ENCODE data around the gene SHANK2.

The SHANK2 gene

GRCh38 chr11:71268706-71269321 lies 16.4 kb upstream of the SHANK2 start:
- no peak for FAIRE-seq

- FAIRE-seq: no peak
These were observed 15.5 kb upstream of the SHANK2 start for GRCh38 chr11:71267807-71268421.

GRCh38 chr11:71266114-71266833 lies 13.9 kb upstream of the SHANK2 start:
- no peak for FAIRE-seq

GRCh38 chr11:71265559-71266092 lies 13.2 kb upstream of the SHANK2 start:
- no peak for FAIRE-seq

- FAIRE-seq: no peak
These were observed 11.0 kb upstream of the SHANK2 start for GRCh38 chr11:71263386-71263785.

GRCh38 chr11:71255800-71256479 lies 3.6 kb upstream of the SHANK2 start:
- FAIRE-seq: no peak

- FAIRE-seq: no peak
These were observed 2.9 kb upstream of the SHANK2 start for GRCh38 chr11:71255323-71255722.

GRCh38 chr11:71253794-71254193 lies 1.4 kb upstream of the SHANK2 start:
- no peak for FAIRE-seq

- FAIRE-seq: no peak
These were observed 673 bp upstream of the SHANK2 start for GRCh38 chr11:71252770-71253730.

- FAIRE-seq: no peak
These were observed 562 bp downstream of the SHANK2 start for GRCh38 chr11:71251761-71252268.

- FAIRE-seq: no peak
These were observed 1.1 kb downstream of the SHANK2 start for GRCh38 chr11:71251151-71251721.

GRCh38 chr11:71250523-71251150 lies 1.7 kb downstream of the SHANK2 start:
- FAIRE-seq: no peak

- no peak for FAIRE-seq
These were observed 3.1 kb downstream of the SHANK2 start for GRCh38 chr11:71249301-71249700.

- FAIRE-seq: no peak
These were observed 3.7 kb downstream of the SHANK2 start for GRCh38 chr11:71248656-71249055.

GRCh38 chr11:71248251-71248570 lies 4.2 kb downstream of the SHANK2 start:
- no peak for FAIRE-seq

GRCh38 chr11:71247551-71248250 lies 4.7 kb downstream of the SHANK2 start:
- no peak for FAIRE-seq

GRCh38 chr11:71246559-71246958 lies 5.8 kb downstream of the SHANK2 start:
- no peak for FAIRE-seq

GRCh38 chr11:71245601-71246391 lies 6.6 kb downstream of the SHANK2 start:
- no peak for FAIRE-seq

- no peak for FAIRE-seq
These were observed 8.1 kb downstream of the SHANK2 start for GRCh38 chr11:71244116-71244810.
